ENCODE data around the gene ZBTB32. TPM values are rescaled to one million over a fixed set of nuclear protein-coding genes. Genes with fewer than 3 reads are reported as not detected.

Gene ZBTB32
- total RNA-seq, 2 donors from 2014 or later, result not detected

DNA sequence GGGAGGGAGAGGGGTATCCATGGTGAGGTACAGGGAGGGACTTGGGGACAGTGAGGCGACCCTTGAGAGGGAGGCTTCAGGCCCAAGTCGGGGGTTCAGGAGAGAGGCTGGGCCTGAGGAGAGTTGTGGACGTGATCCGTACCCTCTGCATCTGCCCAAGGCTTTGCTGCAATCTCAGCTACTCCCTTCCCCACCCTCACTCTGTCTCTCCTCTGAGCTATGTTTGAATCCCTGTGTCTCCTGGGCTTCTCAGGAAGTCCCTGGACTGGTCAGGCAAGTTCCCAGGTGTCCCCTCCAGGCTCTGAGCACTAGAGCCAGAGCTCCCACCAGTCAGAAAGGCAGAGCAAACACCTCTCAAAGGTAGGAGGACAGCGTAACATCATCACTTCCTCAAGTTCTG is 45.8 kb downstream of the ZBTB32 start:
- Histone ChIP-seq H3K36me3 (replicated peaks in 1 of 2; ENCODE audit: insufficient read depth in 1 of 2, low read depth in 2 of 2) (peaks cover 0 to 7% of the 10 kb centered on the region in 2 donors), H3K27me3 (no peaks in the 10 kb centered on the region), H3K9me3 (no peaks in the 10 kb centered on the region), H3K27ac (no peak overlapping the region), H3K4me1 (peaks cover 34% of the 10 kb centered on the region), H3K4me3 (no peak overlapping the region)
- 80 to 97% methylated on average over 5 of the region's 5 CpGs for WGBS, 2 donors
- ATAC-seq, result no peak
- intact Hi-C loops (cut with DNase I), result no loop called here
- TF ChIP-seq POLR2A (IDR thresholded peaks at IDR 0.05), result no peak
- no peak for TF ChIP-seq CTCF (IDR thresholded peaks at IDR 0.05)
- no peak for DNase-seq

DNA sequence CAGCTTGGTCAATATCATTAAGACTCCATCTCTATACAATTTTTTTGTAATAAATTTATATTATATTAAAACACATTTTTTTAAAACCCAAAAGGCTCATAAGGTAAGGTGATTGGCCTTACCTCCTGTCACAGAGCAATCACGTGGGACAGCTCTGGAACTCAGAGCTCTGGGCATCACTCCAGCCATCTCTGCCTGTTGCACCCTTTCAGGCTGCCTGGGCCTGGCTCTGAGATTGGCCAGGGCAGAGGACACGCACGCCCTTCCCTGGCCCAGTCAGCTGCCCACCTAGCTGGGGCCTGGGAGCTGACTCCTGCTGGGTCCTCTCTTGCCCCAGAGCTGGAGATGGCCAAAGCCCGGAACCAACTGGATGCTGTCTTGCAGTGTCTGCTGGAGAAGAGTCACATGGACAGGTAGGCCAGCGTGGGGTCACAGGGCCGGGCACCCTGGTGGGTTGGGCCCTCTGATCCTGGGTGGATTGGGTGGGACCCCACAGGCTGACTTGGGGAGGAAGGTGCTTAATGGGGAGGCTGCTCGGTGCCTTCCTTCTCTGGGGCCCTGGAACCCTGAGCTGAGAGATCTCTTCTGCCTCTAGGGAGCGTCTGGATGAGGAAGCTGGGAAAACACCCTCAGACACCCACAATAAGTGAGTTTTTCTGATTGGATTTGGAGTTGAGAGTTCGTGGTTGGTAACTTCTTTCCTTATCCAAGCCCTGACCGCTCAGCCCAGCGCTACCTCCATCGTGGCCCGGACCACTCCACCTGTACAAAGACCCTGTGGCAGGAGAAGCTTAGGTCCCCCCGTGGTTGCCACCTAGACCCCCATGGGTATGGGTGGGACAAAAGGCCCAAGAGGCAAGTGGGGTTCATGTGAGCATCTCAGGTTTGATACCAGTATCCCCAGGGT is 47.7 kb downstream of the ZBTB32 start:
- DNase-seq (no peak), ATAC-seq (no peak)
- intact Hi-C loops (cut with DNase I), result no loop called here
- TF ChIP-seq CTCF (IDR thresholded peaks at IDR 0.05) (no peak), POLR2A (IDR thresholded peaks at IDR 0.05) (no peak)
- Histone ChIP-seq H3K27ac (no peak overlapping the region), H3K9me3 (no peaks in the 10 kb centered on the region), H3K4me1 (peaks cover 31% of the 10 kb centered on the region), H3K36me3 (replicated peaks in 1 of 2; ENCODE audit: insufficient read depth in 1 of 2, low read depth in 2 of 2) (peaks cover 0 to 7% of the 10 kb centered on the region in 2 donors), H3K4me3 (no peak overlapping the region), H3K27me3 (no peaks in the 10 kb centered on the region)
- WGBS, 2 donors, result 84 to 93% methylated on average over 11 to 14 of the region's 14 CpGs

- no peaks in the 10 kb centered on the region for H3K9me3 ChIP-seq
- H3K27me3 ChIP-seq, result no peaks in the 10 kb centered on the region
- intact Hi-C loops (cut with DNase I), result no loop called here
- H3K27ac ChIP-seq, result no peak overlapping the region
- no peak for ATAC-seq
- TF ChIP-seq CTCF (IDR thresholded peaks at IDR 0.05) (no peak), POLR2A (IDR thresholded peaks at IDR 0.05) (no peak)
- no peak overlapping the region for H3K4me3 ChIP-seq
- H3K36me3 ChIP-seq (replicated peaks in 1 of 2; ENCODE audit: insufficient read depth in 1 of 2, low read depth in 2 of 2), result peaks cover 0 to 7% of the 10 kb centered on the region in 2 donors
- 88 to 96% methylated on average over 14 to 20 of the region's 20 CpGs for WGBS, 2 donors
- peaks cover 33% of the 10 kb centered on the region for H3K4me1 ChIP-seq
- no peak for DNase-seq
These were observed 48.5 kb downstream of the ZBTB32 start for GRCh38 chr19:35752746-35753350.

DNA sequence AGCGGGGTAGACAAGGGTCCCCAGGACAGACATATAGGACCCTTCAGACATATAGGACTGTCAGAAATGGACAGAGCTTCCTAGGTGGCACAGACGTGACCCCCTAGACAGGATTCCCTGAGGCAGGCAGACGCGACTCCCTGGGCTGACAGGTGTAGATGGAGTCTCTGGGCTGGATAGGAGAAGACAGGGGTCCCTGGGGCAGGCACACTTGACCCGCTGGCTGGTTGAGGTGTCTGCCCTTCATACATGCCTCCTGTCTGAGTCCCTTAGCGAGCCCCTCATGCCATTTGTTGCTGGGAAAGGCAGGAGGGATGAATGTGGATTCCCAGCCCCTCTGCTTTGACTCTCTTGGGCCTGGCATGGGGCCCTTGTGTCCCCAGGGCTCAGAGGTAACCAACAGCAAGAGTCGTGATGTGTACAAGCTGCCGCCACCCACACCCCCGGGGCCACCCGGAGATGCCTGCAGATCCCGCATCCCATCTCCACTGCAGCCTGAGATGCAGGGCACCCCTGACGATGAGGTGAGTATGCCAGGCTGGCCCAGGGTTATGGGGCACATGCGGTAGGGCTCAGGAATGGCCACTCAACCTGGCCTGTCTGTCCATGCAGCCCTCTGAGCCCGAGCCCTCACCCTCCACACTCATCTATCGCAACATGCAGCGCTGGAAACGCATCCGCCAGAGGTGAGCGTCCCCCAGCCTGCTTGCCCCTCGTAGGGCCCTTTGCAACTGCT is 49.4 kb downstream of the ZBTB32 start:
- 90 to 91% methylated on average over 9 to 19 of the region's 20 CpGs for WGBS, 2 donors
- Histone ChIP-seq H3K9me3 (no peaks in the 10 kb centered on the region), H3K4me1 (peaks cover 34% of the 10 kb centered on the region), H3K27me3 (no peaks in the 10 kb centered on the region), H3K36me3 (replicated peaks in 1 of 2; ENCODE audit: insufficient read depth in 1 of 2, low read depth in 2 of 2) (peaks cover 0 to 7% of the 10 kb centered on the region in 2 donors), H3K4me3 (no peak overlapping the region), H3K27ac (peak overlapping the region in 1 of 4 donors; percentile 2)
- peak in 1 of 4 donors; percentile 12 for DNase-seq
- TF ChIP-seq POLR2A (IDR thresholded peaks at IDR 0.05), result no peak
- no peak for TF ChIP-seq CTCF (IDR thresholded peaks at IDR 0.05)
- no peak for ATAC-seq
- intact Hi-C loops (cut with DNase I), result no loop called here
